Ovary (tissue), 9 donors: ENCODE data around the gene CCDC57. TPM values are rescaled to one million over a fixed set of nuclear protein-coding genes. Genes with fewer than 3 reads are reported as not detected.

ENCODE experiments used
- DNase-seq, 5 donors: peaks; one replicate each; pipeline ENCODE4 v3.0.0-alpha.2; 2019 to 2020
- H3K27ac ChIP-seq, 2 donors: fragments of 200-600 bp; one replicate each; pipeline versions ENCODE4 v1.5.1 to v1.8.0; 2019 to 2022
- H3K27me3 ChIP-seq: fragments of 200-600 bp; one replicate; pipeline ENCODE4 v1.8.0; 2022
- H3K36me3 ChIP-seq: fragments of 200-600 bp; sonication (generic); one replicate; pipeline ENCODE4 v1.5.1; 2019
- H3K4me1 ChIP-seq: one replicate; pipeline ENCODE4 v1.8.1; 2013; ENCODE audit warnings: mild to moderate bottlenecking, moderate library complexity; ENCODE audit not compliant: insufficient read depth
- H3K4me3 ChIP-seq: fragments of 200-600 bp; sonication (generic); one replicate; pipeline ENCODE4 v1.5.1; 2017
- H3K9me3 ChIP-seq, 2 donors: fragments of 200-600 bp in 1 of 2; sonication (generic) in 1 of 2; one replicate each; pipeline versions ENCODE4 v1.5.1 to v1.8.1; 2013 to 2019; ENCODE audit warnings: mild to moderate bottlenecking in 1 of 2, moderate library complexity in 1 of 2
- EP300 ChIP-seq: sonication (generic); formaldehyde crosslinking; IDR thresholded peaks from one replicate; pipeline ENCODE4 v1.6.1; 2017; ENCODE audit warnings: antibody characterized with exemption
- POLR2A ChIP-seq: fragments of 450-650 bp; IDR thresholded peaks from one replicate; pipeline ENCODE4 v1.6.1; 2017; ENCODE audit warnings: antibody characterized with exemption, mild to moderate bottlenecking, moderate library complexity
- whole genome bisulfite sequencing, 3 donors: extraction: QIAGEN DNeasy Blood & Tissue Kit in 1 of 3; methylation state at CpG; one replicate each; pipeline versions ENCODE4 v1.1.5 to v1.1.7; 2013 to 2017; 5-methylcytosine and 5-hydroxymethylcytosine counted together
- intact Hi-C, 4 donors: fragments of 100-400 bp; cut with DNase I; formaldehyde crosslinking; loops; one replicate each; pipeline versions ENCODE4 v1.11.0 to v1.15.1; 2022 to 2023
- polyA plus RNA-seq, 2 donors: library from polyadenylated mRNA; stranded (reverse); fragments of 200-250 nt in 1 of 2; fragments of 350-450 nt in 1 of 2; fragmentation: Illumina TruSeq in 1 of 2; extraction: RNeasy Lipid Tissue Mini Kit (QIAGEN cat#74804) in 1 of 2; gene quantifications; one replicate each; pipeline ENCODE4 v1.2.3, GENCODE V29; 2013 to 2014
- total RNA-seq, 7 donors: library from RNA; depleted of rRNA in 2 of 7; stranded (reverse); fragments of >200 nt in 2 of 7; fragmentation: NEBNext Ultra II Directional in 3 of 7; extraction: Animal tissue kit (Norgen Biotek cat#: 25700) in 3 of 7; gene quantifications; one replicate each; pipeline versions ENCODE4 v1.1.0 to v1.2.4, GENCODE V29; 2016 to 2023
- TF ChIP-seq, protein P1 (sequence below), 3 donors: fragments of 450-650 bp in 2 of 3; fragments of 200-600 bp in 1 of 3; IDR thresholded peaks; one replicate each; pipeline versions ENCODE4 v1.5.1 to v1.8.0; 2016 to 2022; ENCODE audit warnings: antibody characterized with exemption in 3 of 3, mild to moderate bottlenecking in 1 of 3
- donor health status: DM: no; HTN: no; CAD: no; lungs with moderate emphysema.
- donor health status: DM: no; HTN: no; CAD: no.
- donor health status: Bipolar disorder and iron deficiency.
- donor health status: DM: yes; HTN: yes; CAD: no.
- donor health status: DM: no; HTN: no; CAD: no.
- donor health status: DM: yes; HTN: yes; CAD: no.

The CCDC57 gene
- total and polyA plus RNA-seq, 9 donors = 7.7 to 65.0 (median 40.3) TPM

GRCh38 chr17:82201498-82201910, 11.1 kb downstream of the CCDC57 start:
- no peak for DNase-seq
- TF ChIP-seq POLR2A (no peak), EP300 (no peak)
- TF ChIP-seq, protein P1, sequence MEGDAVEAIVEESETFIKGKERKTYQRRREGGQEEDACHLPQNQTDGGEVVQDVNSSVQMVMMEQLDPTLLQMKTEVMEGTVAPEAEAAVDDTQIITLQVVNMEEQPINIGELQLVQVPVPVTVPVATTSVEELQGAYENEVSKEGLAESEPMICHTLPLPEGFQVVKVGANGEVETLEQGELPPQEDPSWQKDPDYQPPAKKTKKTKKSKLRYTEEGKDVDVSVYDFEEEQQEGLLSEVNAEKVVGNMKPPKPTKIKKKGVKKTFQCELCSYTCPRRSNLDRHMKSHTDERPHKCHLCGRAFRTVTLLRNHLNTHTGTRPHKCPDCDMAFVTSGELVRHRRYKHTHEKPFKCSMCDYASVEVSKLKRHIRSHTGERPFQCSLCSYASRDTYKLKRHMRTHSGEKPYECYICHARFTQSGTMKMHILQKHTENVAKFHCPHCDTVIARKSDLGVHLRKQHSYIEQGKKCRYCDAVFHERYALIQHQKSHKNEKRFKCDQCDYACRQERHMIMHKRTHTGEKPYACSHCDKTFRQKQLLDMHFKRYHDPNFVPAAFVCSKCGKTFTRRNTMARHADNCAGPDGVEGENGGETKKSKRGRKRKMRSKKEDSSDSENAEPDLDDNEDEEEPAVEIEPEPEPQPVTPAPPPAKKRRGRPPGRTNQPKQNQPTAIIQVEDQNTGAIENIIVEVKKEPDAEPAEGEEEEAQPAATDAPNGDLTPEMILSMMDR (IDR thresholded peaks at IDR 0.05) = no peak
- Histone ChIP-seq H3K36me3 (no peaks in the 10 kb centered on the region), H3K27ac (no peak overlapping the region), H3K27me3 (no peaks in the 10 kb centered on the region), H3K4me1 (peaks cover 2% of the 10 kb centered on the region), H3K9me3 (no peaks in the 10 kb centered on the region), H3K4me3 (no peak overlapping the region)
- 71 to 87% (median 73%) methylated on average over 22 to 23 of the region's 23 CpGs for WGBS, 3 donors
- intact Hi-C loops = loop anchor here in 1 of 4 donors (5.0 kb wide), 1 partner anchor 121 kb away; no protein-coding TSS in a partner anchor

- WGBS, 3 donors = 82 to 87% (median 86%) methylated on average over 13 of the region's 13 CpGs
- Histone ChIP-seq H3K36me3 (no peaks in the 10 kb centered on the region), H3K4me3 (no peak overlapping the region), H3K4me1 (peaks cover 2% of the 10 kb centered on the region), H3K27me3 (no peaks in the 10 kb centered on the region), H3K27ac (no peak overlapping the region), H3K9me3 (no peaks in the 10 kb centered on the region)
- intact Hi-C loops = loop anchor here in 1 of 4 donors (5.0 kb wide), 1 partner anchor 121 kb away; no protein-coding TSS in a partner anchor
- TF ChIP-seq, protein P1 (IDR thresholded peaks at IDR 0.05) = no peak
- no peak for TF ChIP-seq EP300
- no peak for TF ChIP-seq POLR2A
- no peak for DNase-seq
Observed at GRCh38 chr17:82200743-82201497, 11.7 kb downstream of the CCDC57 start.

DNA sequence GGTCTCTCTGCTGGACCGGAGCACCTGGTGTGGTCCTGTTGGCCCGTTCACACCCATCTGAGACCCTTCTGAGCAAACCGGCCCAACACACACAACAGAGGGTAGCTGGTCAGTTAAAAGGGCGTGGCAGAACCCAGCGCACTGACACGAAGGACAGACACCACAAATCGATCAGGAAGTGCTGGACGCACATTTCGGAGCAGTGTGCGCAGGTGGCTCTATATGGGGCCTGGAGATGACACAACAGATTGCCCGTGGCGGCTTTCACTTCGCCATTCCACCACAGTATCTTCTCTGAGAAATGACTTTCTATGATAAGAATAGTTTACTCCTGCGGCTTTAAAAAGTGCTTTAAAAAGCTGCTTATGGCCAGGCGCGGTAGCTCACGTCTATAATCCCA, 12.5 kb downstream of the CCDC57 start:
- Histone ChIP-seq H3K4me1 (no peaks in the 10 kb centered on the region), H3K4me3 (no peak overlapping the region), H3K36me3 (no peaks in the 10 kb centered on the region), H3K27ac (no peak overlapping the region), H3K9me3 (no peaks in the 10 kb centered on the region), H3K27me3 (no peaks in the 10 kb centered on the region)
- intact Hi-C loops = loop anchor here in 1 of 4 donors (5.0 kb wide), 1 partner anchor 122 kb away; no protein-coding TSS in a partner anchor
- 91 to 94% (median 91%) methylated on average over 17 of the region's 17 CpGs for WGBS, 3 donors
- no peak for DNase-seq
- TF ChIP-seq, protein P1 (IDR thresholded peaks at IDR 0.05) = no peak
- TF ChIP-seq POLR2A = no peak
- no peak for TF ChIP-seq EP300

DNA sequence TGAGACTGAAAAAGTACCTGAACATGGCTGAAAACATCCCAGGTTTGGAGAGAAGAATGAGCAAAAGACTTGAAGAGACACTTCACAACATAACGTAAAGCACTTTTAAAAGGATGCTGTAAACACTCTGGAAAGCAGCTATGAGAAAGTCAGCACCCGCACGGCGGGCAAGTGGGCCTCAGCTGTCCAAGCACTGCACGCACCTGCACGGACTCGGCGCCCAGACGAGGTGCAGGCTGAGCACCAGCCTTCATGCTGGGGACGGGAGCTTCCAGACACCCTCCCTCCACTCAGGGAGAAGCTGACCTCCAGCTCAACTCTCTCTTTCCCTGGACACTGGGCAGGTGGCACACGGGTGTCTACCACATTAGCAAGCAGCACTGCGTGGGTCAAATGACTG, 13.1 kb downstream of the CCDC57 start:
- intact Hi-C loops = no loop called here
- Histone ChIP-seq H3K27me3 (no peaks in the 10 kb centered on the region), H3K27ac (no peak overlapping the region), H3K9me3 (no peaks in the 10 kb centered on the region), H3K4me1 (no peaks in the 10 kb centered on the region), H3K36me3 (no peaks in the 10 kb centered on the region), H3K4me3 (no peak overlapping the region)
- TF ChIP-seq POLR2A (no peak), EP300 (no peak)
- TF ChIP-seq, protein P1 (IDR thresholded peaks at IDR 0.05) = no peak
- 89 to 91% (median 90%) methylated on average over 12 of the region's 12 CpGs for WGBS, 3 donors
- no peak for DNase-seq
